Dedifferentiated amniotic fluid mesenchymal stem cell (primary cell): ENCODE data around the gene MAML2.
"Not testable (repeated sequence)": the region's sequence is repeated elsewhere in the genome, so short reads cannot be mapped to it uniquely, and the experiment has no call there.

Experiments used
- DNase-seq: peaks from one replicate; pipeline ENCODE4 v3.0.0-alpha.2; 2016; ENCODE audit errors: extremely low spot score

Gene MAML2

DNA sequence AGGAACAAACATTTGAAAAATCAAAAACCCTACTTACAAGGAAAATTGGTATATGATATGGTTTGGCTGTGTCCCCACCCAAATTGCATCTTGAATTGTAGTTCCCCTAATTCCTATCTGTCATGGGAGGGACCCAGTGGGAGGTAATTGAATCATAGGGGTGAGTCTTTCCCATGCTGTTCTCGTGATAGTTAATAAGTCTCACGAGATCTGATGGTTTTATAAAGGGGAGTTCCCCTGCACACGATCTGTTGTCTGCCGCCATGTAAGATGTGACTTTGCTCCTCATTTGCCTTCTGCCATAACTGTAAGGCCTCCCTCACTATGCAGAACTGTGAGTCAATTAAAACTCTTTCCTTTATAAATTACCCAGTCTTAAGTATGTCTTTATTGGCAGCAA is 74.5 kb downstream of the MAML2 start:
- DNase-seq: not testable (repeated sequence)

DNA sequence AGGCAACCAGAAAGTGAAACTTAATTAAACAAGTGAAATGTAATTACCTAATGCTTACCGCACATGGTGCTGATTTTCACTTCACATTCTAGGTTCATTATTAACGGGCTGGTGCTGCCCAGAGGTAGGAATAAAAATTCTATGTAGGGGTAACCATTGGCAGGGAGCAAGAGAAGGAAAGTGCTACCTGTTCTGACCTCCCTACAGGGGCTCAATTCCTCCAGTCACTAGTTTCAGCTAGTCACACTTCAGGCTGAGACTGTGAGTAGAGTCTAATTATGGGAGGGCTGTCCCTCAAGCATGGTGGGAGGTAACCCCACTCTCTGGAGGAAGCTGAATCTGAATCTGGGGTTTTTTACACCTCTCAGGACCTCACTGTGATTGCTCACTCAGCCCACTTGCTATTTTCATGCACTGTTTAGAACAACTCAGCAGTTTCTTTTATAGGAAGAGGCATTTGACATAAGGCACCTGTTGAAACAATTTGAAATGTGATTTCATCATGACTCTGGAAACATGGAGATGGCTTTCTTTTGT is 75.4 kb downstream of the MAML2 start:
- no peak for DNase-seq

DNA sequence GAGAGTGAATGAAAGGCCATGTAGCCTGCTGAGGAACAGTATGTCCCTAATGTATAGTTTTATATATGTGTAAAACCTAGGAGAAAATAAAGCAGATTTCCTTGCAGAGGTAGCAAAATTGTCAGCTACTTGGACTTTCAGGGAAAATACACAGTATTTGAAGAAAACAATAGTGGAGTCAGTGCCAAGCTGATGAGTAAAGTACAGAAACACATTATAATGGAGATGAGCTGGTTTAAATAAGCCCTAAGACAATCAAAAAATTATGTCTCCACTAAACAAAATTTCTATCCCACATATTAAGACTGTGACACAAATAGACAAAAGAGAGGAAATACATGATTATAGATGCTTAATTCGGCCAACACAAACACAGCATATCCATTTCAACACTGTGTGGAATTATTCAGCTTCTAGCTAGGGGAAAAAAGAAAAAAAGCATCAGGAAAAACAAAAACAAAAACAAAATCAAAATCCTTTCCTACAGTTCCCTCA is 75.9 kb downstream of the MAML2 start:
- DNase-seq: no peak

DNA sequence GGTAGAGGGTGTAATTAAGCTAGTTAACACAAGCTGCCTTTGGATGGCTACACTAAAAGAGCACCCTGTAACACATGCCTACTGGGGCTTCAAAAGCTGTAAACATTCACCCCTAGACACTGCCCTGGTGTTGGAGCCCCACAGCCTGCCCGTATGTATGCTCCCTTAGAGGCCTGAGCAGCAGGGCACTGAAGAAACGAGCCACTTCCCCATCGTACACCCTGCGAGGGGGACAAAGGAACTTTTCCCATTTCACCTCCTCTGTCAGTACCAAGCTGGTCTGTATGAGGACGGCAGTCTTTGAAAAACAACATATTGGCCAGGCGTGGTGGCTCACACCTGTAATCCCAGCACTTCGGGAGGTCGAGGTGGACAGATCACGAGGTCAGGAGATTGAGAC is 77.0 kb downstream of the MAML2 start:
- no peak for DNase-seq

DNA sequence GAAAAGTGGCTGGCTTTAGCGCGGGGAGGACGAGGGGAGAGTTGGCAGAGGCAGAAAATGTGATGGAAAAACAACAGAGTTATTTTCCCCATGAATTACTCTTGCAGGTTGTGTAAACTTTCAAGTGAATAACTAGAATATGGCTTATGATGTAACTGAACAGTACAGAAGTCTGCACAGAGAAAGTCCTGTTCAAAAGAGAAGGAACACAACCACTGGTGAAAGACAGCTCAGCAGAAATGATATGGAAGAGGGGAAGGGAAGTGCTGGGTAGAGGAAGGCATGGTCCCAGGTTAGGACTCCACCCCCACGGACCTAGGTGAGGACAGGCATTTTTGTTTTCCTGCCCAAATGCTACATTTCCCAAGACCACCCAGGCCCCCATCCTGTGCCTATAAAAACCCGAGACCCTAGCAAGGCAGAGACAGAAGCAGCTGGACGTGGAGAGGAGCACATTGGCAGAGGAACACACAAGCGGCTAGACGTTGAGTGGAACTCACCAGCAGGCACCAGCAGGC is 77.7 kb downstream of the MAML2 start:
- no peak for DNase-seq

DNA sequence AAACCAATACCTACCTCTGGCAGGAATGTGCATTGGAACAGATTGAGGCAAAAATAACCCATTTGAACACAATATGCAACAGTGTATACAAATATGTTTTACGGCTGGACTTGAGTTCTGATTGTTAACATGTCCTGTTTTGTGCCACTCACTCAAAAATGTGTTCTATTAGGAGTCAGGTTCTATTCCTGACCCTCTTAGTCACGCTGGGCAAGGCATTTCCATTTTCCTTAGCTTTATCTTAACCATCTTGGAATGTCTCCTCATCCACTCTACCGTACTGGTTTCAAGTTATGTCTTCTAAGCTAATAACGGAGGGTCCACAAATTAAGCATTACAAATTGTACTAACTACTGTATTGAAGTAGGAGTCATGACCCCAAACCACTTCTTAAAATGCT is 78.6 kb downstream of the MAML2 start:
- DNase-seq: no peak

DNA sequence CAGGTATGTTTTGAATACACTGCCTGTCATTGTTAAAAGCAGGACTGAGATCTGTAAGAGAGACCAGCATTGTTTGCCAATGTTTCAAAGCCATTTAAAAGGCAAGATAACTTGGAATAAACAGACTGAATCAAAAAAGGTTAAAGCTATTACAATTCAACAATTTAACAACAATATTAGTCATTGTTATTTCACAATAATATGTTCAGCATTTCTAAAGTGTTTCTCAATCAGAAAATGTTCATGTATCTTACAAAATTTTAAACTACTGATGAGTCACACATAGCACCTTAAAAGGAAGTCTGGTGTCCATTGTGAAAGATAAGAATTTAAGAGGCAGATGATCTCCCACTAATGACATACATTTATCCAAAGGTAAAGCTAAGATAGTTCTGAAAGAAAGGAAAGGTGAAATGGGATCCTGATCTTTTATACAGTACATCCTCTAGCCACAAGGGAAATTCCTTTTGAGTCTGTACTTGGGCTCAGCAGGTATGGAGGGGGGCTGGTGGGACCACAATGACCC is 79.7 kb downstream of the MAML2 start:
- peak; percentile 59 for DNase-seq

DNA sequence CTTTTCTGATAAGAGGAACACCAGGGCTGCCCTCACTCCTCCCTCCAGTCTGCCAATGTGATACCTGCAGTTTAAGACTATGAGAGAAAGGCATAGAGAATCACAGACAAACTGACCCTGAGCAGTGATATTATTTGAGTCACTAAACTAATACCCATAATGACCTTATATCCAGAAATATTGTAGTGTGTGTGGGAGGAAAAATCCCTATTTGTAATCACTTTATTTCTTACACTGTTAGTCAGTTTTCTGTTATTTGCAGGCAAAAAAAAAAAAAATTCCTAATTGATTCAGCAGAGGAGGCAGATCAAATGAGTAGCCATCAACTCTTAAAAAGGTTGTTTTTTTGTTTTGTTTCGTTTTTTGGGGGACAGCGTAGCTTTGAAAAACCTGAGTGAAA is 82.5 kb downstream of the MAML2 start:
- DNase-seq: no peak

DNA sequence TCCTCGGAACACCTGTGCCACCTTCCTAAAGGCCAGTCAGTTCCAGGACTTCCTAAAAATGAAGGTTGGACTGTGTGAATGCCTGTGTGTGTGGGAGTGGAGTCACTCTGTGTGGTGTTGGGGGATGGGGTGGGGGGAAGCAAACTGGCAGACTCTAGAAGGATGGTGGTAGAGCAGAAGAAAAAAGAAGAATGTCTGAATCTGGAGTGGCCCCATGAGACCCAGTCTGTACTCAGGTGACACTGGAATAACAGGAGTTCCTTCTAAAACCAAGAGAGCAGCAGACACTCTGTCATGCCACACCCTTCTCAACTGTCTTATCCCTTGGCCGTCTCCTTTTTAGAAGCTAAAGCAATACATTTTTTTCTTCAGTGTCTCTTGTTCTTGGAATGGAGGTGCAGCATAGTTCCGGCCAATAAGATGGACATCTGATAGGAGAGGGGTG is 82.9 kb downstream of the MAML2 start:
- no peak for DNase-seq

DNA sequence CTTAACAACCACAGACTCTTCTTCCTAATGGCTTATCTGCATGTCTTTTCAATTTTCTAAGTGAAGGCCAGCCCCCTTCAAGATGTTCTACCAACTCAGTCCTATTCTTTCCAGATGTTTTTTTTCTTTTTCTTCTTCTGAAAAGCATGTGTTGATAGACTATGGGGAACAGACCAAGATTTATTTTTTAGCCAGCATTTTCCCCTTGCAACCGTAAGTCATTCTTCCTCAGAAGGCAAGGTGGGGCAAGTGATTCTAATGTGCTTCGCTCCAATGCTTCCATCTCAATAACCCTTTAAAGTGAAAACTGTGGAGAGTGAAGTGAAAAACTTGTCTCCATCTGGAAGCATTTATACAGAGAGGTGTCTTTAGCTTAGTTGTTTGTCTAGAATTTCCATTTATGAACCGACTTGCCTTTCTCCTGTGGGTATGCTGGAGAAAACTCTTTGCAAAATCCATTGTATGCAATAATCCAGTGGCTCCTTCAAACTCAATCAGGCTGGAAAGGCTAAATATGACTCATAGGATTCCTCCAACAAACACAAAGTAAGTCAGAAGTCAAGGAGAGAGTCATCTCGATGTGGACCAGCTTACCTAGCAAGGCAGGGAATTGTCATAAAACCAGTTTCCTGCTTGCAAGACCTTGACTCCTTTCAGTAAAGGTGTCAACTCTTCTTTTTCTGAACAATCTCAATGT is 83.7 kb downstream of the MAML2 start:
- peak; percentile 23 for DNase-seq

DNA sequence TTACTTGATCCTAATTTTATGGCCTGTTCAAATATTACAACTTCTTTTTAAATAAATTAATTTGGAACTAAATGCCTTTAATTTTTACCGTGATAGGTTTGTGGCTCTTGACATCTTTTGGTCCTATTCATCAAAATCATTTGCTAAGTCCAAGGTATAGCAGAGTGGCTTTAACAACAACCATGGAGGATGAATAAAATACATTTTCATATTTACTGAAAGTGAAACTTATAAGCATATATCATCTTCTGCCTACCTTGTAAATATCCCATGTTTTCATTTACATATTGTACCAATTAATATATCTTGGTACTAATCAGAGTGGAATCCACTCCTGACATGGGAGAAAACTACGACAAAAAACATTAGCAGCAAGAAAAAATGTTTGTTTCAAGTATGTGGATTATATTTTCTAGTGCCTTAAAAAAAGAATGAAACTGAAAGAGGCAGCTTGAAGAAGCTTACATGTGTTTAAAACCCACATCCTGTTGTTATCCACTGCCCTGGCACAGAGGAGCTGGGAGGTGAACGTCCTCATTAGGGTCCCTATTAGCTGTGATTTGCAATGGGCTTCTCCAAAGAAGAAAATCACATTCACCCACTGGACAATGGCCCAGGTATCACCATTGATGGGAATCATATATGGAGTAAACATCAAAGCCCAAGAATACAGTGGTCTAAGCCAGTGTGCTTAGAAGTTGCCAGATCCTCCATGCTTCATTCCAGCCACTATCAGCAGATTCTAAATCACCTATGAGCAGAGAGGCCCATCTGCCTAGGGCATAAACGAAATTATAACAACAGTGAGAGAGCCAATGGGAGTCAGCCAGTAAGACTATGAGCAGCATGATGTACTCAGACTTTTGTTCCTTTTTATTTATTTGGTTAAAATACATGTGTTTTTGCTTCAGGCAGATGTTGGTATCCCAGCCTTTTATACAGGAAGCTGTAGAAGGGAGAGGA is 84.7 kb downstream of the MAML2 start:
- no peak for DNase-seq

DNA sequence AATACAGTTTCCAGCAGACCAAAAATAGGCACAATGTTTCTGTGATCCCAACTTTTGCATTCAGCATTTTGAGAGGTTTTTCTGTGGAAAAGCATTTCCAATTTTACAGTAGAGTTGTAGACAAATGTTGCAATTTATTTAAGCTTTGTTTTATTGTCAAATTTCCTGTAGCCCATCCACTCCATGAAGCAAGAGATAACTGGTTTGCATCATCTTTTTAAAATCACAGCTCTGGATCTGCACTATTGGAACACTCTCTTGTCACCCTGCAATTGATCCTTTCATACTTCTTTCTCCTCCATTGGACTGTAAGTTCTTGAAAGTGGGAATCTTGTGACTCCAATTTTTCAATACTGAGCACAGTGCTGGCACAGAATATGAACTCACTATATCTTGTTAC is 86.0 kb downstream of the MAML2 start:
- no peak for DNase-seq

DNA sequence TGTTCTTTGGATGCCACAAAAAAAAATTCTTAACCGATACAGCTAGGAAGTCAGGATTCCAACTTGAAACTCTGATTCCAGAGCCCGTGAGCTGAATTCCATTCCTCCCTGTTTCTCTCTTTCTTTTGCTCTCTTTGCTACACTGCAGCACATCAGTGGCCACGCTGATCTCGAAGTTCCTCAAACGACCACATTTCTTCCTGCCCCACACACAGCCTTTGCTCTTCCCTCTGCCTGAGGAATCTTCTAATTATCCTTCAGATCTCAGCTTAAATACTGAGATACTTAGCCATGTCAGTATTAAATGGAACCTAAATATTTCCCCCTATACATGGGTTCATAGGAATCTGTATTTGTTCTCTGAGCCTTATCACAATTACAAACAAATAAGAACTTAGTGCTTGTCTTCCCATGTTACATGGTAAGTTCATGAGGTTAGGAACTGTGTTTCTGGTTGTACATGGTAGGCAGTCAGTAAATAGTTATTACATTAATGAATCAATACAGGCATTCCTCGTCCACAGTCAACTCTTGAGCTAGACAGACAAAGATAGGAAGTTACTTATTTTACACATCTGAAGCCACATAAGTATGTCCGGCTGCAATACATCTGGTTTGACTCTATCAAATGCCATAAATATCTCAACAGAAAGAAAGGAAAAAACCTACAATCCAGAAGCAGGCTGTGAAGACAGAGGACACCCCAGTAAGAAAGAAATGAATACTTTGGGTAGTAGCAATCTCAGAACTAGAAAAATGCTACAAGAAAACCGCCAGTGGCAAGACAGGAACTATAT is 86.6 kb downstream of the MAML2 start:
- DNase-seq: peak; percentile 24

DNA sequence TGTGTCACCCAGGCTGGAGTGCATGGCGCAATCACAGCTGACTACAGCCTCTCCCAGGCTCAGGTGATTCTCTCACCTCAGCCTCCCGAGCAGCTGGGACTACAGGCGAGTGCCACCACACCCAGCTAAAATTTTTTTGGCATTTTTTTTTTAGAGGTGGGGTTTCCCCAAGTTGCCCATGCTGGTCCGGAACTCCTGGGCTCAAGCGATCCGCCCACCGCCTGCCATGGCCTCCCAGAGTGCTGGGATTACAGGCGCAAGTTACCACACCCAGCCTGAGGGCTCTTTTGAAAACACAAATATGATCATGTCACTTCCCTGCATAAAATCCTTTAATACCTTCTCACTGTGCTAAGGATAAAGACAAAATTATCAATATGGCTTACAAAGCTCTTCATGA is 88.1 kb downstream of the MAML2 start:
- no peak for DNase-seq

DNA sequence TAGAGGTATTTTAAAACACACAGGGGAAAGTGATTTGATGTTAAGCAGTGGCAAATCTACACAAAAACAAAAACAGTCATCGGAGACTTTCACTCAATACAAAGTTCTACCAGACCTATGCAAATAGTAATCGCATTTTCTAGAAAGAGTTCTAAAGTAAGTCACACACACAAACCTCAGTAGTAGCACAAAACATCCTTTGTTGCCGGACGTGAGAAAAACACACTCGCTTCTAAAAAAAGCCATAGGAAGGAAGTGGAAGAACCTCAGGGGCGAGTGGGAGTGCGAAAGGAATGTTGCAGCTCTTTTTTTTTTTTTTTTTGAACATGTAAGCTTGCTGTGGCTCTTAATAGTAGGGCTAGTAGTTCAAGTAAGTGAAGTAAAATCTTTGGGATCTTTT is 88.9 kb downstream of the MAML2 start:
- no peak for DNase-seq

DNA sequence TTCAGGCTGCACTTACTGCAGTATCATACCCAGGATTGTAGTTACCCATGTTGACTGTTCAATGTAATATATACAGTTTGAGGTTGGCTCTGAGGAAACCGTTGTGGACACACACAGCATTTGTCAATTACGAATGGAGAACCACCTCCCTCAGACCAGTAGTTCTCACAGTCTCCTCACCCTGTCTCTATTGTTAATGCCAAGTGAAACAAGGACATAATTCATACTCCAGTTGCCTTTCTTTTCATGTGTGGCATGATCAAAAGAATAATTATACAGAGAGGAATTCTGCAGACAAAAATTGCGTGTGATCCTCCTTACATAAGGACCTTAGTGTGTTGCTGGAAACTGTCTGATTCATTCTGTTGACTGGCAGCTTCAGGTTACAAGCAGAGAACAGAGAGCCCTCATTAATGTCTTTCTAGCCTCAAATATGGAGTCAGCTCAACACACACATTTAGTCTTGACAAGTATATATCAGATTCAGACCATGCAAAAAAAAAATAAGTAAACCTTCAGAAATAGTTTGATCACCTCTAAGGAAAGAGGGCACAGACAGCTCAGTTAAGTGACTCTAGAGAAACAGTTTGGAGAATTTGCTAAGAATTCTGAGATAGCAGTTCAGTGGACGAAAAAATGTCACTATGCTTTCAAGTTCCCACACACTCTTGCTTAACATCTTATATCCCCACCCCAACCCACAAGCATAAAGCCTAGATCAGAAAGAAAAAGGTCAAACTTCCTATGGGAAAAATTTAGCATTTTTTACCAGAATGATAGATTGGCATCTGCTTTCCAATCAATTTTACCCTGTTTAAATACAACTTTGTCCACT is 96.1 kb downstream of the MAML2 start:
- DNase-seq: peak; percentile 69

DNA sequence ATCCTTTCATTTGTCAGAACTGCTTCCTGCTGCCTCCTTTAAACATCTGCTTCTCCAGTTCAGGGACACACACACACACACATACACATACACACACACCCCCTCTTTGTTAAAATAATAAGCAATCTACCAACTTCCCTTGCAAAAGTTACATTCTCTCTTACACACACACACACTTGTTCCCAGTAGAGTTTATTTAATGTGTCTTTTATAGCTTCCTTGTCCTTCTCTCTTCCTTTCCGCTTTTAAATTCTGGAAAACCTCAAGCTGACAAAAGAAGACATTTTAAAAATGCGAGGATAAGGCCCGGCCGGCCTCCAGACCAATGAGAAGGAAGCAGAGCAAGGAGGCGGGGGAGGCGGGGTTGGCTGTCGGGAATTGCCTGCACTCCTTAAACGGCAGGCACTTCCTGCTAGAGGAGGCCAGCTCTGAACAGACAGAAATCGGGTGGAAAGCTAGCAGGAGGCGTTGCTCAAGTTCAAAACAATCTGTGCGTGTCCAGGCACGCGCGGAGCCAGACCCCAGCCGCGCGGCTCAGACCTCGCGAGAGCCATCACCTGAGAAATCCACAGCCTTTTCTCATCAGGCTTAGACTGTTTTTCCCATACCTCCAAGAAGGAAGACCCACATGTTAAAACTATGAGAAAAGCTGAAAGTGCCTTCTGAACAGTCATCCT is 99.9 kb downstream of the MAML2 start:
- peak; percentile 96 for DNase-seq

DNA sequence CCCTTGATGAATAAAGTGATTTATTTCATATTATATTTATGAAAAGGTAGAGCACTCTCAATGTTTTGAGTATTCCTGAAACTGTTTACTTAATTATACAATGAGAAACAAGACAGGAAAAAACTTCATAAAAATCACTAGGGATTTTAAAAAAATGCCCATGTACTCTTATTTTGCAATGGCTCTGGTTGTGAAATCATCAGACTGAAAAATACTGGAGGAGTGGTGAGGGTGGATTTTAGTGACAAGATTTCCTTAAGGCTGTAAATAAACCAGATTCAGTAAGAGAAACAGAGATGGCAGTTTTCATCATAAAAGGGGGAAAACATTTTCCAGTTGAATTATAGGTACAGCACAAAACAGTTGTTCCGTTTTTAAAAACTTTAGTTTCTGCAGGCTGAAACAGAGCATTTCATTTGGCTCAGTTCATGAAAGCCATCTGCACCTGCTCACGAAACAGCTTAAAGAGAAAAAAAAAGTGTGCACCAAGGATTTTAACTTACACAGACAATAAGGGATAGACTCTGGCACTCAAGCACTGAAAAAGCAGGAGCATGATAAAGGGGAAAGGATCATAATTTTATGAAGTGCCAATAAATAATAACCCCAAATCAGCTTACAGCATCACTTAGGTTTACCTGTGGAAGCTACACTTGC is 100.7 kb downstream of the MAML2 start:
- no peak for DNase-seq

DNA sequence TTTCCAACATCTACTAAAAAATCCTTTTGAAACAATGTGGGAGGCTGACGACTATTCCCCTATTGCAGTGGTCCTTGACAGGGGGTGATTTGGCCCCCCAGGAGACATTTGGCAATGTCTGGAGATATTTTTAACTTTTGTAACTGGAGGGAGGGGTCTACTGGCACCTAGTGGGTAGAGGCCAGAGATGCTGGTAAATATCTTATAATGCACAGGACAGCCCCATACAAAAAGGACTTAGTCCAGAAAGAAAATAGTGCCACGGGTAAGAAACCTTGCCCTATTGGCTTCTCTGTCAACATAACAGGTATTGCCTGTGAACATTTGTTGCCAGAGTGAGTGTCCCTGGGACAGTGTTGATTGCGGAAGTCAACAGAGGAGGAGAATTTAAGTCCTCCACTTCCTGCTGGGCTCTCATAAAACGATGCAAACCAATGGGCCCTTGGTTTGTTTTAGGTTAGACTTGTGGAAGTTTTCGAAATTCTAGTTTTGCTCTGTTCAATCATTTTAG is 101.6 kb downstream of the MAML2 start:
- DNase-seq: no peak
